GM12891 (cell line): ENCODE measurements around the gene SSH2.
A peak's percentile ranks its signal among the peaks of the same experiment; 100 is the strongest.

Source experiments
- DNase-seq: peaks from one replicate; pipeline ENCODE4 v3.0.0; 2011; ENCODE audit warnings: low spot score; ENCODE audit not compliant: insufficient read length
- FAIRE-seq: peaks from 2 replicates; lab custom pipeline; 2011; peaks lifted over from hg19 to GRCh38; lab: Jason Lieb, UNC
- PAX5 ChIP-seq: IDR thresholded peaks from 2 replicates; pipeline ENCODE4 v1.6.1; 2011; ENCODE audit warnings: low read length, moderate library complexity, mild to moderate bottlenecking; ENCODE audit not compliant: insufficient read depth, severe bottlenecking
- POLR2A ChIP-seq: IDR thresholded peaks from 2 replicates; pipeline ENCODE4 v1.6.1; 2011; ENCODE audit warnings: low read depth, low read length, control low read depth
- POLR2AphosphoS5 ChIP-seq: IDR thresholded peaks from 2 replicates; pipeline ENCODE4 v1.6.1; 2011; ENCODE audit warnings: low read depth, low read length, control low read depth
- POU2F2 ChIP-seq: IDR thresholded peaks from 2 replicates; pipeline ENCODE4 v1.6.1; 2011; ENCODE audit warnings: low read depth, mild to moderate bottlenecking, control low read depth, low read length, moderate library complexity
- SPI1 ChIP-seq: IDR thresholded peaks from 2 replicates; pipeline ENCODE4 v1.6.1; 2011; ENCODE audit warnings: low read depth, low read length, control low read depth
- TAF1 ChIP-seq: IDR thresholded peaks from 2 replicates; pipeline ENCODE4 v1.6.1; 2011; ENCODE audit warnings: low read depth, low read length, control low read depth

The SSH2 gene

GRCh38 chr17:29640981-29641642 is 288.9 kb downstream of the SSH2 start:
- no peak for TF ChIP-seq PAX5
- DNase-seq (no peak), FAIRE-seq (no peak)

DNA sequence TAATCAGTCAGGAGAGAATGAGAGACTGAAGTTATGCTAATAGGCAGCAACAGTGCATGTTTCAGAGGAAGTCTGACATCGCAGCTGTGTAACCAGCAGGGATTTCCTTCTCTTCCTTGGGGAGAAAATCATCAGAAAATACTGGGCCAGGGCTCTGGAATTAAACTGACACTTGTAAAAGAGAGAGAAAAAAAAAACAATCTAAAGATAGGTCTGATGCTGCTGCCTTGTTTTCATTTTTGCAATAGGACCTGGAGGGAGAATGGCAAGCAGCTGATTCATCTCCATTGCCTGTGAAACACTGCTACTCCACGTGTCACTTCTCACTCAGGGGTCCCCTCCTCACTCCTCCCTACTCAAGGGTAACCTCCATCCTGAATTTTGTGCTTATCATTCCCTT is 289.6 kb downstream of the SSH2 start:
- no peak for DNase-seq
- FAIRE-seq: no peak
- TF ChIP-seq SPI1: no peak

DNA sequence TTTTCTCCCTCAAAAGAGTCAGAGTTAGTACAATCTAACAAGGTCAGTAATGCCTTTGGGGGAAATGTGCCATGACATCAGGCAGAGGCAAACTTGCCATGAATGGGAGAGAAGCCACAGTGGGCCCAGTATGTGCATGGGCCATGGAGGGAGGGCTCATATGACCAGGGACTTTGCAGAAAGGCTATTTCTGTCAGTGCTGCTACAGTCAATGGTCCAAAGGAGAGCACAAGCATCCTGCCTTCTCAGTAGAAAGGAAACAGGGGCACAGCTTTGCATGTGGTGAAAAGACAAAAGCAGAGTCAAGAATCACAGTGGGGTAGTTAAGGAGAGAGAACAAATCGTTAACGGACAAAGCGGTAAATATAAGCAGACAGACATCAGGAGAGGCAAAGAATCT is 296.1 kb downstream of the SSH2 start:
- TF ChIP-seq POLR2A (no peak), TAF1 (no peak), SPI1 (no peak), PAX5 (no peak), POLR2AphosphoS5 (no peak), POU2F2 (no peak)
- FAIRE-seq (no peak), DNase-seq (no peak)

DNA sequence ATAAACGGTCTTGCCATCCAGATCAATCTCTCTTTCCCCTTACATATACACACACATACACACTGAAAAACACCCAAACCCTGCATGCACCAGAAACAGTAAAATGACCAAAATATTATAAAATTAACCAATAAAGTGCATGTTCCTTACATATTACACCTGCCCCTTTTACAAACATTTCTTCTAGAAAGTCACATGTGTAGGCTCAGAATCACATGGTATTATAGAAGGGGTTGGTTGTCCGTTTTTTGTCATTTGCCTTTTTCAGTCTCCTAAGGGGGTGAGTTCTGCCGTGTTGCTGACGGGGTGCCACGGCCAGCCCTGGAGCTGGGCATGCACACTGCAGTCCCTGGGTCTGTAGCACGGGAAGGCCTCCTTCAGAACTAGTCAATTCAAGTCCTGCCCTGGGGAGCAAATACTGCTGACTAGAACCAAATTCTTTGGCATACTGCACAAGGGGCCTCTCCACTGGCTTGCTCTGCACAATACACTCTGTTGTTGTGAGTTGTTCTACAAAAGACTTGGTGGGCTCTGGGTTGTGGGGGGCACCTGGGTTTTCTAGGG is 299.3 kb downstream of the SSH2 start:
- DNase-seq (no peak), FAIRE-seq (no peak)
- TF ChIP-seq SPI1: no peak
- TF ChIP-seq PAX5: no peak
- no peak for TF ChIP-seq POLR2AphosphoS5
- TF ChIP-seq POU2F2: no peak
- TF ChIP-seq TAF1: no peak
- no peak for TF ChIP-seq POLR2A

GRCh38 chr17:29629839-29630238 is 300.2 kb downstream of the SSH2 start:
- DNase-seq (no peak), FAIRE-seq (no peak)
- TF ChIP-seq SPI1 (no peak), TAF1 (no peak), POLR2A (no peak), POLR2AphosphoS5 (no peak), POU2F2 (no peak), PAX5 (no peak)

GRCh38 chr17:29628644-29629043 is 301.4 kb downstream of the SSH2 start:
- TF ChIP-seq POU2F2: no peak
- TF ChIP-seq PAX5: no peak
- TF ChIP-seq SPI1: no peak
- no peak for DNase-seq
- no peak for FAIRE-seq

- FAIRE-seq: no peak
- no peak for TF ChIP-seq PAX5
- TF ChIP-seq POLR2AphosphoS5: no peak
- no peak for TF ChIP-seq TAF1
- TF ChIP-seq POLR2A: no peak
- no peak for TF ChIP-seq SPI1
- no peak for TF ChIP-seq POU2F2
- no peak for DNase-seq
Observed at GRCh38 chr17:29627951-29628350, 302.1 kb downstream of the SSH2 start.

- no peak for DNase-seq
- FAIRE-seq: no peak
- no peak for TF ChIP-seq TAF1
- peak; percentile 43; the same call in 1 of the 2 replicates for TF ChIP-seq POLR2AphosphoS5
- no peak for TF ChIP-seq SPI1
- no peak for TF ChIP-seq POLR2A
Observed at GRCh38 chr17:29625037-29625750, 304.8 kb downstream of the SSH2 start.

DNA sequence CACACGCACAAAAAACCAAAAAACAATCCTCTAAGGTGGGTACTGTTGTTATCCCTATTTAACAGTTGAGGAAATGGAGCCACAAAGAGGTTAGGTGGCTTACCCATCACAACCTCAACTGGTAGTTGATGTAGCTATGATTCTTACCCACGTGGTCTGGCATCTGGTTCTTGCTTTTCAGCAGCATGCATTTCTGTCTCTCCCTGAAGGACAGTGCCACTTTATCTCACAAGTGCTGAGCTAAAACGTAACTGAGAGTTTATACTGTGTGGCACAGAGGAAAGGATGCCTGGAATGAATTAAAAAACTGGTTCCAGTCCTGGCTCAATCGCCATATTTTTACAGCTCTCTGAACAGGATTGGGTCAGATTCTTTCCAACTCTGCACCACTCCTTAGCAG is 305.4 kb downstream of the SSH2 start:
- no peak for TF ChIP-seq POU2F2
- TF ChIP-seq PAX5: no peak
- no peak for TF ChIP-seq SPI1
- TF ChIP-seq POLR2A: no peak
- no peak for TF ChIP-seq POLR2AphosphoS5
- no peak for TF ChIP-seq TAF1
- FAIRE-seq: peak; percentile 54
- DNase-seq: no peak

GRCh38 chr17:29623283-29623647 is 306.8 kb downstream of the SSH2 start:
- no peak for TF ChIP-seq SPI1
- no peak for TF ChIP-seq PAX5
- TF ChIP-seq TAF1: no peak
- no peak for TF ChIP-seq POLR2AphosphoS5
- TF ChIP-seq POU2F2: no peak
- FAIRE-seq: peak; percentile 33
- no peak for DNase-seq
